CD4-positive, alpha-beta T cell treated with Interferon gamma for 1 hour (primary cell): ENCODE measurements around the gene SOD2.
"Not testable (repeated sequence)": the region's sequence is repeated elsewhere in the genome, so short reads cannot be mapped to it uniquely, and the experiment has no call there.

Experiments used
- DNase-seq: peaks from one replicate; pipeline ENCODE4 v3.0.0-alpha.2; 2020

SOD2 gene

DNA sequence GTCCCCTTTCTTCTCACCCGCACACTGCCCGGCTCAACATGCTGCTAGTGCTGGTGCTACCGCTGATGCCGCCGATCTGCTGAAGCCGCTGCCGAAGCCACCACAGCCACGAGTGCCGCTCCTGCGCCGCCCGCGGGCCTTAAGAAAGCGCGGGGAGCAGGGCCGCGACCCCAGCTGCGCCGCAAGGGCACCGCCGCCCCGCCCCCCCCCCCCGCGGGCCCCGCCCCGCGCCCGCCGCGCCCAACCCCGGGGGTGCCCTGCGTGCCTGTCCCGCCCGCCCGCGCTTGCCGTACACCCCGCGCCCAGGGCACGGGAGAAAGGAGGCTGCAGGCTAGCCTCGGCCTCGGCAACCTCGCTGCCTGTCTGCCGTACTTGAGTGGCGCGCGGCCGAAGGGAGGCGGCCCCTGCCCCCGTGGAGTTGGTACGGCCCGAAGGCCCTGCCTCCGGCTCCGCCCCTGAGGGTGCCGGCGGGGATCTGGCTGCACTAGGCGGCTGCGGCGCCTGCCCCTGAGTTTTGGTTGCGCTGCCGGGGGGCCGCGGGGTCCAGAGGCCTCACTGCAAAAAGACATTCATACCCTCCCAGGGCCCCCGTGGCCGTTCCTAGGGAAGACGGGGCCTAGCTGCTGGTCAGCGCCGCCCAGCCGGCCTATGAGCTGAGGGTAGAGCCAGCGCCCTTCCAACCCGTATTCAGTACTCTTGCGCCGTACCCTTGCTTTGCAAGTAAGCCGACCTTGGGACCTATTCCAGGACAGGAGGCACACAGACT lies at the start of gene SOD2:
TSS of gene SOD2 (minus strand) at position 114 of the 766 bp plus-strand sequence. CDS start at position 40, 74 bp downstream.
- peak; percentile 89 for DNase-seq

DNA sequence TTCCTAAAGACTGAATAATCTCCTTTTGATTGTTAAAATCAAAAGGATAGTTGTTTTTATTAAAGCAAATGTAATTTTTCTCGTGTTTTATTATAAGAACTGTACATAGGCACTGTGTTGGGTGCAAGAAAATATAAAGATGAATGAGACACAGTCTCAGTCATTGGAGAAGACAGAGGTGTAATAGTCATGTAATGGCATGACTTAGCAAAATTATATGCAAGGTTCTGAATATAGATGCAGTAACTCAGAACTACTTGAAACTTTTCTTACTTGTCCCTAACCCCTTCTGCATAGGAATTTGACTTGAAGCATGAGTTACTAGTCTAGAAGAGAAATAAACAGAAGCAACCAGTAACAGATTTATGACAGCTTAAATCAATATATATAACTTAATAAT lies 49.1 kb upstream of the SOD2 start:
- DNase-seq, result no peak

GRCh38 chr6:159739341-159739740 lies 46.3 kb upstream of the SOD2 start:
- DNase-seq, result no peak

DNA sequence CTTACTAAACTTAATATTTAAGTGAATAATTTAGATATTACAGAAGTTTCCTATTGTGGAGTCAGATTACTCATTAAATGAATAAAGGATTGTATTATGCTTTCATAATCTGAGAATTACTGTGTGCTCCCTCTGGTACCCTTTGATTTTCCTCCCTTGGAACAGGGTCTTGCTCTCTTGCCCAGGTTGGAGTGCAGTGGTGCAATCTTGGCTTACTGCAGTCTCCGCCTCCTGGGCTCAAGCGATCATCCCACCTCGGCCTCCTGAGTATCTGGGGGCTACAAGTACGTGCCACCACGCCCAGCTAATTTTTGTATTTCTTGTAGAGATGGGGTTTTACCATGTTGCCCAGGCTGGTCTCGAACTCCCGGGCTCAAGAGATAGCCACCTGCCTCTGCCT lies 43.9 kb upstream of the SOD2 start:
- no peak for DNase-seq

- not testable (repeated sequence) for DNase-seq
Observed at GRCh38 chr6:159733395-159733794, 40.4 kb upstream of the SOD2 start.

GRCh38 chr6:159732550-159732949 lies 39.5 kb upstream of the SOD2 start:
- DNase-seq, result not testable (repeated sequence)

DNA sequence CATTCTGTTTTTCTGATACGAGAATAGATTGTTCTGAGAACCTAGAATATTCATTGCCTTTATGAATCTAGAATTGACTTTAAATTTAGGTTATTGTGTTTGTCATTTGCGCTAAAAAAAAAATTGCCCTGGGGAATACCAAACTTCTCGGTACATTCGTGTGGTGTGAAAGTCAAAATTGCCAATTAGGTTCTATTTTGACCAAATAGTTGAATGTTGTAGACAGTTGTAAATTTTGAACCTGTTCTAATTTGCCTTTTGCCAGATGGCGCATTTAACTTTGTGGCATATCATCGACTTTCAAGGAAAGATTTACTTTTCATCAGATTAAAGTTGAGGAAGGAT lies 37.3 kb upstream of the SOD2 start:
- no peak for DNase-seq

GRCh38 chr6:159729598-159730331 lies 36.7 kb upstream of the SOD2 start:
- DNase-seq, result no peak

- DNase-seq, result no peak
Observed at GRCh38 chr6:159728531-159728964, 35.5 kb upstream of the SOD2 start.

- DNase-seq, result no peak
Observed at GRCh38 chr6:159727717-159728445, 34.8 kb upstream of the SOD2 start.

DNA sequence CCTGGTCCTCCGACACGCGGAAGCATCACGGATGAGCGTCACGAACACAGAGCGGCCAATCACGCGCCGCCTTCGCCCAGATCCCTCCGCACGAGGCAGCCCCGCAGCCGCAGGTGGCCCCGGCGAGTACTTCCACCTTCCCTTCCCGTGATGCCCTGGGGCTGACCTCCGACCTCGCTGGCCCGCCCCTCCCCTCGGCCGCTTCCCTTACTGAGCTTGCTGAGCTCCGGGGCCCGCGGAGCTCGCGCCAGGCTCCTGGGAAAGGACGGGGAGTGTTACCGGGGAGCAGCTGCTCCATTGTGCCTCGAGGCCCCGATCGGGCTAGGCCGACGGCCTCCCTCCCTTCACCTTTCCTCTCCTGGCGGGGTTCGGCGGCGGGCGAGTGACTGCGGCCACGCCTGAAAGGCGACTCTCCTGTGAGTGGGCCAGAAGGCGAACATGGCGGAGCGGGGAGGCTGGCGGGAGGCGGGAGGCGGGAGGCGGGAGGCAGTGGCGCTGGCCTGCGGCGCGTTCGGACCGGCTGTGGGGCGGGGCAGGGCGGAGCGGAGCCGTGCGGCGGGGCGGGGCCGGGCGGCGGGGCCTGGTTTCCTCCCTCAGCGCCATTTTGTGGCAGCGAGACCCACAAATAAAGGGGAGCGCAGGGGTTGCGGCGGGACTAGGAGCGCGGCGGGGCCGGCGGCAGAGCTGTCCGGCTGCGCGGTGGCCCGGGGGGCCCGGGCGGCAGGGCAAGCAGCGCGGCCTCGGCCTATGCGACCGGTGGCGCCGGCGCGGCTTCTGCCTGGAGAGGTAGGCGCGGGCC lies 34.1 kb upstream of the SOD2 start, which contains the start of gene WTAP:
TSS of gene WTAP (plus strand) at position 589 of the 799 bp plus-strand sequence. CDS start 8,760 bp downstream, outside the sequence.
- peak; percentile 97 for DNase-seq

DNA sequence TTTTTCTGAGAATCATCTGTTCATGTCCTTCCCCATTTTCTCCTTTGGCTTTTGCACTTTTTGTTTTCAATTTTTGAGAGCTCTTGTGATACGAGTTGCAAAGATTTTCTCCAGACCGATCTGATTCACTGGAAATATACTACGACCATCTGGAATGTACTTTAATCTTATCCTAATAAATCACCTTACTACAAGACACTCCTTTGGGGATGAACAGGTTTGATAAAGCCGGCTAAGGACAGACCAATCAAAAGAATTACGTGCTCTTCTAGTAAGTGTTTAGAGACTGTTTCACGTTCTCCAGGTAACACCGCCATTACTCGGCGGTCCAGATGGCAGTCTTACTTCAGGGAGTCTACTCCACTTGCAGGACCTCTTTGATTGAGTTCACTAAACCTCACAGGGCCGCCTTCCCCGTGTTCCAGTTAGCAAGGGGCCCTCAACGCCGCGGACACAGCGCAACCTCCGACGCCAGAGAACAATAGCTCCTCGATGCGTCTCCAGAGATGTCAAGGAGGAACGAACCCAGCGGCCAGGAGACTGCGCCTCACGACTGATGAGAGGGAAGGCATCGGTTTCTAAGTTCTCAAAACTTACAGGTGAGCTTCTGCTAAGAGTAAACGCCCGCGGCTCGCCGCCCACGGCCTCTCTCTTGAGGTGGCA lies 33.3 kb upstream of the SOD2 start:
- DNase-seq, result no peak

DNA sequence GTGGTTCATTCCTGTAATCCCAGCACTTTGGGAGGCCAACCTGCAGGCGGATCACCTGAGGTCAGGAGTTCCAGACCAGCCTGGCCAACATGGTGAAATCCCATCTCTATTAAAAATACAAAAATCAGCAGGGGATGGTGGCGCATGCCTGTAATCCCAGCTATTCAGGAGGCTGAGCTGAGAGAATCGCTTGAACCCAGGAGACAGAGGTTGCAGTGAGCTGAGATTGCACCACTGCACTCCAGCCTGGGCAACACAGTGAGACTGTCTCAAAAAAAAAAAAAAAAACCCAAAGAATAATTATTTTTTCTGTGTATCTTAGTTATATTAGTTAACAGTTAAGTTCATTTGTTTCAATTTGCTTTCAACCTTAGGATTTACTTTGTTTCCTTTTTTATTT lies 32.2 kb upstream of the SOD2 start:
- not testable (repeated sequence) for DNase-seq

DNA sequence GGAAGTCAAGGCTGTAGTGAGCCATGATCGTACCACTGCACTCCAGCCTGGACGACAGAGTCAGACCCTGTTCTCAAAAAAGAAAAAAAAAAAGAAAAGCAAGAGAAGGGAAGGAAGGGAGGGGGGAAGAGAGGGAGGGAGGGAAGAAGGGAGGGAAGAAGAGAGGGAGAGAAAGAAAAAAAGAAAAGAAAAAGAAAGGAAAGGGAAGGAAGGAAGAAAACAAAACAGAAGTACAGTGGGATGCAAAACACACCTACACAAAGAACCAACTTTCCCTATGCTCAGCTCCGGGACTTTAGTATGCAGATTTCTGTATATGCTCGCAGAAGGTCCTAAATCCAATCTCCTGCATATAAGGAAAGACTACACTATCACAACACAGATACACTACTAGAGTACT lies 31.7 kb upstream of the SOD2 start:
- no peak for DNase-seq

DNA sequence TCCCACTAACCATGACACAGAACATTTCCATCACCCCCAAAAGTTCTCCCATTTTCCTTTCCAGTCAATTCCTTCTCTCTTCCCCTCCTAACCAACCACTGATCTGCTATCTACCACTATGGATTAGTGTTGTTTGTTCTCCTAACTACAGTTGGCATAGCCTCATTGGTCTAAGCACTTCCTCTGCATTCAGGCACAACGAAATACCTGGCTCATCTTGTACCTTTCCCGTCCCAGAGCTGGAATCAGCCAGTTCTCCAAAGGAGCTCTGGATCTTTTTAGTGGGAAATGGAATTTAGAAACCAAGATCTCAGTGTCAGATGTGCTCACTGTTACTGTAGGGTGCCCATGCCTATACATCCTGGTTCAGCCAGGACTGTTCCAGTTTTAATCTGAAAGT lies 30.2 kb upstream of the SOD2 start:
- no peak for DNase-seq

GRCh38 chr6:159722655-159723054 lies 29.6 kb upstream of the SOD2 start:
- DNase-seq, result no peak

- DNase-seq, result not testable (repeated sequence)
Observed at GRCh38 chr6:159721981-159722380, 28.9 kb upstream of the SOD2 start.

DNA sequence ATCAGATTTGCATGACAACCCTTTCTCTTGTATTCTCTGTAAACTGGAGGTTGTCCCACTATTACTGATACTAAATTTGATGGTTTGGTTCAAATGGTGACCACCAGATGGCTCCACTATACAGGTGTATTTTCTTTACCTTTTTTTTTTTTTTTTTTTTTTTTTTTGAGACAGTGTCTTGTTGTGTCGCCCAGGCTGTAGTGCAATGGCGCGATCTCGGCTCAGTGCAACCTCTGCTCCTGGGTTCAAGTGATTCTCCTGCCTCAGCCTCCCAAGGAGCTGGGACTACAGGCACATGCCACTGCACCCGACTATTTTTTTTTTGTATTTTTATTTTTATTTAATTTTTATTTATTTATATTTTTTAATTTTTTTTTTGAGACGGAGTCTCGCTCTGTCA lies 27.7 kb upstream of the SOD2 start:
- DNase-seq, result no peak

GRCh38 chr6:159719287-159719686 lies 26.2 kb upstream of the SOD2 start:
- no peak for DNase-seq

GRCh38 chr6:159718634-159719033 lies 25.6 kb upstream of the SOD2 start:
- DNase-seq, result no peak

- peak; percentile 36 for DNase-seq
Observed at GRCh38 chr6:159716247-159717096, 23.4 kb upstream of the SOD2 start.
